Right atrium auricular region (tissue), 2 donors: ENCODE measurements around the gene MPZL3. TPM values are rescaled to one million over a fixed set of nuclear protein-coding genes. Genes with fewer than 3 reads are reported as not detected.

ENCODE experiments used
- DNase-seq: peaks from one replicate; pipeline ENCODE4 v3.0.0-alpha.2; 2019; ENCODE audit warnings: low spot score
- H3K27ac ChIP-seq, 2 donors: fragments of 200-600 bp; sonication (generic); 1 replicate in 1 of 2; 2 replicates in 1 of 2; pipeline ENCODE4 v1.5.1; 2016 to 2019
- H3K27me3 ChIP-seq, 2 donors: fragments of 200-600 bp; sonication (generic); one replicate each; pipeline versions ENCODE4 v1.5.1 to v1.6.0; 2017 to 2019
- H3K36me3 ChIP-seq: fragments of 200-600 bp; sonication (generic); one replicate; pipeline ENCODE4 v1.5.1; 2016
- H3K4me1 ChIP-seq, 2 donors: fragments of 200-600 bp; sonication (generic); one replicate each; pipeline versions ENCODE4 v1.5.1 to v1.6.0; 2017 to 2019
- H3K4me3 ChIP-seq, 2 donors: fragments of 200-600 bp; sonication (generic); 1 replicate in 1 of 2; 2 replicates in 1 of 2; pipeline ENCODE4 v1.5.1; 2017 to 2019; ENCODE audit warnings: mild to moderate bottlenecking in 1 of 2, moderate library complexity in 1 of 2
- H3K9me3 ChIP-seq, 2 donors: fragments of 200-600 bp; sonication (generic); one replicate each; pipeline ENCODE4 v1.5.1; 2019
- CTCF ChIP-seq, 2 donors: fragments of 200-600 bp; sonication (generic); IDR thresholded peaks; one replicate each; pipeline ENCODE4 v1.5.1; 2019; ENCODE audit warnings: antibody characterized with exemption in 2 of 2
- total RNA-seq, 2 donors: library from RNA; depleted of rRNA; stranded (reverse); fragments of >200 nt; gene quantifications; one replicate each; pipeline ENCODE4 v1.1.0, GENCODE V29; 2016

Gene MPZL3
- total RNA-seq, 2 donors from 2014 or later: 1.0 to 2.0 TPM

- Histone ChIP-seq H3K9me3 (no peaks in the 10 kb centered on the region), H3K4me1 (no peaks in the 10 kb centered on the region), H3K4me3 (peak within 1 kb of the TSS in 1 of 2 donors; percentile 10), H3K36me3 (no peaks in the 10 kb centered on the region), H3K27me3 (no peaks in the 10 kb centered on the region), H3K27ac (no peak within 1 kb of the TSS)
- DNase-seq: no peak
- TF ChIP-seq CTCF (IDR thresholded peaks at IDR 0.05): no peak
Measured at GRCh38 chr11:118224511-118225188, 27.5 kb downstream of the MPZL3 start, which contains the start of gene JAML. Gene JAML (minus strand): TSS chr11:118225011. CDS start chr11:118214866, 10,145 bp downstream.

GRCh38 chr11:118223992-118224391 is 28.2 kb downstream of the MPZL3 start:
- Histone ChIP-seq H3K4me3 (peak overlapping the region in 1 of 2 donors; percentile 10), H3K27me3 (no peaks in the 10 kb centered on the region), H3K36me3 (no peaks in the 10 kb centered on the region), H3K4me1 (no peaks in the 10 kb centered on the region), H3K27ac (no peak overlapping the region), H3K9me3 (no peaks in the 10 kb centered on the region)
- TF ChIP-seq CTCF (IDR thresholded peaks at IDR 0.05): no peak
- no peak for DNase-seq

GRCh38 chr11:118223570-118223969 is 28.6 kb downstream of the MPZL3 start:
- H3K27ac ChIP-seq: no peak overlapping the region
- H3K4me1 ChIP-seq: no peaks in the 10 kb centered on the region
- no peaks in the 10 kb centered on the region for H3K9me3 ChIP-seq
- H3K36me3 ChIP-seq: no peaks in the 10 kb centered on the region
- TF ChIP-seq CTCF (IDR thresholded peaks at IDR 0.05): no peak
- H3K27me3 ChIP-seq: no peaks in the 10 kb centered on the region
- H3K4me3 ChIP-seq: peak overlapping the region in 1 of 2 donors; percentile 10
- DNase-seq: no peak

- TF ChIP-seq CTCF (IDR thresholded peaks at IDR 0.05): no peak
Measured at GRCh38 chr11:118222437-118222836, 29.7 kb downstream of the MPZL3 start.

GRCh38 chr11:118221419-118221818 is 30.7 kb downstream of the MPZL3 start:
- H3K27ac ChIP-seq: no peak overlapping the region
- no peak for TF ChIP-seq CTCF (IDR thresholded peaks at IDR 0.05)
- H3K36me3 ChIP-seq: no peaks in the 10 kb centered on the region
- H3K4me1 ChIP-seq: no peaks in the 10 kb centered on the region
- H3K27me3 ChIP-seq: no peaks in the 10 kb centered on the region
- no peaks in the 10 kb centered on the region for H3K9me3 ChIP-seq
- H3K4me3 ChIP-seq: no peak overlapping the region
- no peak for DNase-seq

More at GRCh38 chr11:118222437-118222836, 29.7 kb downstream of the MPZL3 start:
- Histone ChIP-seq H3K27me3 (no peaks in the 10 kb centered on the region), H3K4me3 (no peak overlapping the region), H3K9me3 (no peaks in the 10 kb centered on the region), H3K4me1 (no peaks in the 10 kb centered on the region), H3K27ac (no peak overlapping the region), H3K36me3 (no peaks in the 10 kb centered on the region)
- no peak for DNase-seq

GRCh38 chr11:118219732-118220131 is 32.4 kb downstream of the MPZL3 start:
- Histone ChIP-seq H3K9me3 (no peaks in the 10 kb centered on the region), H3K4me3 (no peak overlapping the region), H3K4me1 (no peaks in the 10 kb centered on the region), H3K27me3 (no peaks in the 10 kb centered on the region), H3K27ac (no peak overlapping the region), H3K36me3 (no peaks in the 10 kb centered on the region)
- DNase-seq: no peak
- TF ChIP-seq CTCF (IDR thresholded peaks at IDR 0.05): no peak
